Fibroblast of skin of left biceps (primary cell): ENCODE measurements around the gene PRRG2.

Experiments
- DNase-seq, 2 experiments: peaks; one replicate each; pipeline ENCODE4 v3.0.0-alpha.2; 2013; ENCODE audit warnings: low read depth in 2 of 2

The PRRG2 gene

GRCh38 chr19:49589502-49589905 is 8.4 kb downstream of the PRRG2 start:
- no peak for DNase-seq

- DNase-seq: peak; percentile 93
Observed at GRCh38 chr19:49590071-49590970, 9.2 kb downstream of the PRRG2 start.

GRCh38 chr19:49590971-49591730 is 10.0 kb downstream of the PRRG2 start, which contains the start of gene PRR12:
Gene PRR12, plus strand, starts transcription at chr19:49591182. Its CDS starts 473 bp downstream, at chr19:49591655.
- DNase-seq: peak; percentile 44 to 47

DNA sequence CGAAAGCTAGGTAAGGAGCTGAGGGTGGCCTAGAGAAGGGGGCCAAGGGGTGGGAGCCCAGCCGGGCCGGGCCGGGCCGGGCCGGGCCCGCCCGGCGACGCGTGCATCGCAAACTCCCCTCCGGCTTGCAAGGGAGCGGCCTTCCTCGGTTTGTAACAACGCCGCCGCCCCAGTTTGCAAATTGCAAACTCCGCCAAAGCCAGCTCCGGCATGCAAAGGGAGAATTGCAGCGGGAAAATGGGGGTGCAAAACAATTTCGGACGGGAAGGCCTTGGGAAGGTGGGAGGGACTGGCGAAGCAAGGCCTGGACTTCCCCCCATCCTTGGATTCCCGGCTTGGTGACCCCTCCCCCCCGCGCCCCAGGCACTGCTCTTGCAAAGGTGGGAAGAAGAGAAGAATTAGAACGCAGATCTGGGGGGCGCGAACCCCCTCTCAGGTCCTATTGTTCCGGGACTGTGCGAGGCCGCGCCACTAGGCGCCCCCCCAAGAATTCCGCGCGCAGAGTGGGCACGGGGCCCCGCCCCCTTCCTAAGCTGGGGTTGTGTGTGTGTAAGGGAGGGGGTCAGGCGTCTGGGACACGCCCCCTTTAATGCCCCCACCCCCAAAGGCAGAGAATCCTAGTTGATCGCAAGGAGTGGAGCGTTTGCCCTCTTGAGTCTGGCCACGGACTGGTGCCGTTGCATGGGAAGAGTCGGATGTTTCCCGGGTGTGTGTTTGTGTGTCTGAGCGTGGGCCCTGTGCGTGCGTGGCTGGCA is 10.8 kb downstream of the PRRG2 start:
- no peak for DNase-seq

- DNase-seq: no peak
Observed at GRCh38 chr19:49592486-49593232, 11.5 kb downstream of the PRRG2 start.

DNA sequence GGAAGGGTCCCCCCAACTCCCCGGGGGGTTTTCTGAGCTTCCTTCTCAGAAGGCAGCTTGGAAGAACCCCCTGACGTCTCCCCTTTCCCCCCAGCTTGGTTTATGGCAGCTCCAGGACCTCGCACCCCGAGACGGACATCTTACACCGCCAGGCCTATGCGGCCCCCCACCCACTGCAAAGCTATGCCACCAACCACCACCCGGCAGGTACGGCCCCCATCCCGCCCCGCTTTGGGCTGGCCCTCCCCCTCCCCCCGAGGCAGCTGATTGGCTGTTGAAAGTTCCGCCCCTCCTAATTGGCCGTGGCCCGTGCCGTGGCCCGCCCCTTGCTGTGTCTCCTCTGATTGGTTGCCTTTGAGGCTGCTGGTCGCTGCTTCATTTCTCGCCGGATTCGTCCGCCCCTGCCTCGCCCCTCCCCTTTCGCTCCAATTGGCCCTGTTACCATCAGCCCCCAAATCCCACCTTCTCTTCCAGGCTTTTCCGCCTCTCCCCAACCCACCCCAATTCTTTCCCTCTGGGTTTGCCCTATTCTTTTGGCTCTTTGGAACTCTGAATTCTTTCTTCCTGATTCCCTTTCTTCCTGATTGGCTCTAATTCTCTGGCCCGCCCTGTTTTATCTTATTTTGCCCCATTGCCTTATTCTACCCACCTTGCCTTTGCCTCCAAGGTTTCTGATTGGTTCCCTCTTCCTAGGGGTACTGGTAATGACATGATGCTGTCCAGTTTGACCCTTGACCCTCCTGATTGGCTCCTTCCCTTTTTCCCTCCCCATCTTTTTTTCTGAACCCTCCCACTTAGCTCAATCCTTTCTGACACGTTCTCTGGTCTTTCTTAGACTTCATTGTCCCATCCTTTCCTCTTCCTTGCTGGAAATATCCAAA is 12.4 kb downstream of the PRRG2 start:
- peak; percentile 76 to 77 for DNase-seq

- no peak for DNase-seq
Observed at GRCh38 chr19:49594157-49594992, 13.3 kb downstream of the PRRG2 start.

- no peak for DNase-seq
Observed at GRCh38 chr19:49594993-49595818, 14.1 kb downstream of the PRRG2 start.

DNA sequence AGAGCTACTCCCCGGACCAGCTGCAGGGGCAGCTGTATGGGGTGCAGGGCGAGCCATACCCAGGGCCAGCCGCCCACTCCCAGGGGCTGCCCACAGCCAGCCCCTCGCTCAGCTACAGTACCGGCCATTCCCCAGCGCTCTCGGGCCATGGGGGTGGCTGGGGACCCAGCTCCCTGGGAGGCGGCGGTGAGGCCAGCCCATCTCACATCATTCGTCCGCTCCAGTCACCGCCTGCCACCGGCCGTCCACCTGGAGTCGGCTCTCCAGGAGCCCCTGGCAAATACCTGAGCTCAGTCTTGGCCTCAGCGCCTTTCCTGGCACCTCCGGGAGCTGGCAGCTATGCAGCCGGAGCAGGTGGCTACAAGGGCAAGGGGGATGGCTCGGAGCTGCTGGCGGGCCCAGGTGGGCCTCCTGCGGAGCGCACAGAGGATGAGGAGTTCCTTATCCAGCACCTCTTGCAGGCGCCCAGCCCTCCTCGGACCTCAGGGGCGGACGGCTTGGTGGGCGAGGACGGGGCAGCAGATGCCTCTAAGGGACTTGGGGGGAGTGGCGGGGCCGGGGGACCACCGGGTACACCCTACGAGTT is 14.8 kb downstream of the PRRG2 start:
- DNase-seq: no peak

- DNase-seq: no peak
Observed at GRCh38 chr19:49596407-49596806, 15.3 kb downstream of the PRRG2 start.

GRCh38 chr19:49596954-49597702 is 16.0 kb downstream of the PRRG2 start:
- DNase-seq: no peak

DNA sequence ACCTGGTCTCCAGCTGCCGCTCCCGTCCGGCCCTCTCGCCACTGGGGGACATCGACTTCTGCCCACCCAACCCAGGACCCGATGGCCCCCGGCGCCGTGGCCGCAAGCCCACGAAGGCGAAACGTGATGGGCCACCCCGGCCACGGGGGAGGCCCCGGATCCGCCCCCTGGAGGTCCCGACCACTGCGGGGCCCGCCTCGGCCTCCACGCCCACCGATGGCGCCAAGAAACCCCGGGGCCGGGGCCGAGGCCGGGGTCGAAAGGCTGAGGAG is 16.5 kb downstream of the PRRG2 start:
- DNase-seq: no peak

DNA sequence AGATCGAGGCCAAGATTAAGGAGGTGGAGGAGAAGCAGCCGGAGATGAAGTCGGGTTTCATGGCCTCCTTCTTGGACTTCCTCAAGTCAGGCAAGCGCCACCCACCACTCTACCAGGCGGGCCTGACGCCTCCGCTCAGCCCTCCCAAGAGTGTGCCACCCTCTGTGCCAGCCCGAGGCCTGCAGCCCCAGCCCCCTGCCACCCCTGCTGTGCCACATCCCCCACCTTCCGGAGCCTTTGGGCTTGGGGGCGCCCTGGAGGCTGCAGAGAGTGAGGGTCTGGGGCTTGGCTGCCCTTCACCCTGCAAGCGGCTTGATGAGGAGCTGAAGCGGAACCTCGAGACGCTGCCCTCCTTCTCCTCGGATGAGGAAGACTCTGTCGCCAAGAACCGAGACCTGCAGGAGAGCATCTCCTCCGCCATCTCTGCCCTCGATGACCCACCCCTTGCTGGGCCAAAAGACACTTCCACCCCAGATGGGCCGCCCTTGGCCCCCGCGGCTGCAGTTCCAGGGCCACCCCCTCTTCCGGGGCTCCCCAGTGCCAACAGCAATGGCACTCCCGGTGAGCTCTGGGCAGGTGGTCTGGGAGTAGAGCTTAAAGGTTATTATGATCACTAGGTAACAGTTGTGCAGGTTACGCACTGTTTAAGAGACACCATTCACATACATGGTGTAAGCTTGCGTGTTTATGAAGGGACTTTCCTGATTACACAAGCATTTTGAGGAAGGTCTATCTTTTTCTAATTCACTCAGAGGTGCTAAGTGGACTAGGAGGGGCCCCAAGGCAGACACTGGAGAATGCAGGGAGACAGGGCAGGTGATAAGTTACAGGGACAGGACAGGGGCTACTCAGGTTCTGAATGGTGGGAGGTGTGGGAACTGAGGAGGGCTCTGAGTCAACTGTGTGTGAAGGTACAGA is 18.5 kb downstream of the PRRG2 start:
- DNase-seq: no peak

- DNase-seq: no peak
Observed at GRCh38 chr19:49601482-49602038, 20.4 kb downstream of the PRRG2 start.

DNA sequence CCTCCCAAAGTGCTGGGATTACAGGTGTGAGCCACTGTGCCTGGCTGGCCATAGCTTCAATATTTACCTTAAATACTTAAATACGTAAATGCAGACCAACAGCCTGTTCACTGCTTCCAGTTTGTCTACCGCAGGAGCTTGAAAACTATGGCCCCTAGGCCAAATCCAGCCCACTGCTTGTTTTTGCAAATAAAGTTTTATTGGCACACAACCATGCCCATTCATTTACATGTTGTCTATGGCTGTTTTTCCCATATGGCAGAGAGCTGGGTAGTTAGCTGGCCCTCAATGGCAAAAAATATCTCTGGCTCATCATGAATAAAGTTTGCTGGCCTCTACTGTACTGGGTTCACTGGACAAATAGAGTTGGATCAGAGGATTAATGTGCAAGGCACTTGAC is 21.7 kb downstream of the PRRG2 start:
- DNase-seq: no peak

DNA sequence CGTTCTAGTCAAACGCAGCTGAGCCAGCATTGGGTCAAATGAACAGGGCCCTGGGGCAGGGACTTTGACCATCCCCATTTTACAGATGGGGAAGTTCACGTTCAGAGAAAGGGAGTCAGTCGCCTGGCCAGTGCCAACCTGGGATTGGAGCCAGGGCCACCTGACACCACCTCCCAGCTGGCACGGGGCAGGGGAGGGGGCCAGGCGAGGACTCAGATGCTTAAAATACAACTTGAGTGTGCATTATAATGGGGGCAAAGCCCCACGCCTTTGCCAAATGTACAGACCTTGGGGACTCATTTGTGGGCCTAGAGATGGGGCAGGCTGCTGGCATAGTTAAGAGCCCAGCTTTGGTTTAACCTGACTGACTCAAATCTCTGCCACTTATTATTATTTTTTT is 24.5 kb downstream of the PRRG2 start:
- DNase-seq: no peak
